PC-3 (cell line): ENCODE results near the gene CDC20B.

Experiments used
- CTCF ChIP-seq: fragments of 300-600 bp; sonication (generic); conservative IDR thresholded peaks from 2 replicates; pipeline ENCODE4 v1.5.1; 2017; ENCODE audit warnings: antibody characterized with exemption, low read depth, mild to moderate bottlenecking, low read length
- EZH2phosphoT487 ChIP-seq: fragments of 300-600 bp; sonication (generic); IDR thresholded peaks from 2 replicates; pipeline ENCODE4 v1.6.1; 2018; ENCODE audit warnings: mild to moderate bottlenecking, antibody characterized with exemption, low read length, borderline replicate concordance

GRCh38 chr5:55108661-55109060 lies 64.3 kb downstream of the CDC20B start:
- no peak for TF ChIP-seq CTCF
- no peak for TF ChIP-seq EZH2phosphoT487
